Astrocyte (in vitro differentiated cells and primary cell): ENCODE results near the gene ANAPC16.

Experiments
- EZH2 ChIP-seq: IDR thresholded peaks from 2 replicates; pipeline ENCODE4 v1.6.1; 2012; ENCODE audit warnings: mild to moderate bottlenecking, low read length, inconsistent platforms; ENCODE audit not compliant: insufficient read depth
- TF ChIP-seq, protein P1 (sequence below): IDR thresholded peaks from 2 replicates; pipeline ENCODE4 v1.5.1; 2011; ENCODE audit warnings: low read depth, mild to moderate bottlenecking, inconsistent platforms, low read length, moderate library complexity; ENCODE audit not compliant: insufficient read depth

DNA sequence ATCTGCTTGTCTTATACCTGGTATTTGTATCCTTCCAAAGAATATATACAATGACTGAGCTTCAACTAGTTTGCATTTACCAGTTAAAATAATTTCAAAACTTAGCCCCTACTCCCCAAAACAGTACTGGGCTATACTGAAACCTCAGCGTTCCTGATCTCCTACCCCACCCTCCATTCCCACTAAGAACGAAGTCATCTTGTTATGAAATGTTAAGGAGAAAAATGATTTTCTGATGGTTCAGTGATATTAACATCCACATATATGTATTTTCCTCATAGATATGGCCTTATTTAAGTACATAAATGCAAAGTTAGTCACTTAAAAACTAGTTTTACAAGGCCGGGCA is 28.9 kb upstream of the ANAPC16 start:
- TF ChIP-seq, protein P1, sequence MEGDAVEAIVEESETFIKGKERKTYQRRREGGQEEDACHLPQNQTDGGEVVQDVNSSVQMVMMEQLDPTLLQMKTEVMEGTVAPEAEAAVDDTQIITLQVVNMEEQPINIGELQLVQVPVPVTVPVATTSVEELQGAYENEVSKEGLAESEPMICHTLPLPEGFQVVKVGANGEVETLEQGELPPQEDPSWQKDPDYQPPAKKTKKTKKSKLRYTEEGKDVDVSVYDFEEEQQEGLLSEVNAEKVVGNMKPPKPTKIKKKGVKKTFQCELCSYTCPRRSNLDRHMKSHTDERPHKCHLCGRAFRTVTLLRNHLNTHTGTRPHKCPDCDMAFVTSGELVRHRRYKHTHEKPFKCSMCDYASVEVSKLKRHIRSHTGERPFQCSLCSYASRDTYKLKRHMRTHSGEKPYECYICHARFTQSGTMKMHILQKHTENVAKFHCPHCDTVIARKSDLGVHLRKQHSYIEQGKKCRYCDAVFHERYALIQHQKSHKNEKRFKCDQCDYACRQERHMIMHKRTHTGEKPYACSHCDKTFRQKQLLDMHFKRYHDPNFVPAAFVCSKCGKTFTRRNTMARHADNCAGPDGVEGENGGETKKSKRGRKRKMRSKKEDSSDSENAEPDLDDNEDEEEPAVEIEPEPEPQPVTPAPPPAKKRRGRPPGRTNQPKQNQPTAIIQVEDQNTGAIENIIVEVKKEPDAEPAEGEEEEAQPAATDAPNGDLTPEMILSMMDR, result no peak
- TF ChIP-seq EZH2, result no peak
